ENCODE measurements around the gene CELF5.
"Not testable (repeated sequence)": the region's sequence is repeated elsewhere in the genome, so short reads cannot be mapped to it uniquely, and the experiment has no call there.

The CELF5 gene

DNA sequence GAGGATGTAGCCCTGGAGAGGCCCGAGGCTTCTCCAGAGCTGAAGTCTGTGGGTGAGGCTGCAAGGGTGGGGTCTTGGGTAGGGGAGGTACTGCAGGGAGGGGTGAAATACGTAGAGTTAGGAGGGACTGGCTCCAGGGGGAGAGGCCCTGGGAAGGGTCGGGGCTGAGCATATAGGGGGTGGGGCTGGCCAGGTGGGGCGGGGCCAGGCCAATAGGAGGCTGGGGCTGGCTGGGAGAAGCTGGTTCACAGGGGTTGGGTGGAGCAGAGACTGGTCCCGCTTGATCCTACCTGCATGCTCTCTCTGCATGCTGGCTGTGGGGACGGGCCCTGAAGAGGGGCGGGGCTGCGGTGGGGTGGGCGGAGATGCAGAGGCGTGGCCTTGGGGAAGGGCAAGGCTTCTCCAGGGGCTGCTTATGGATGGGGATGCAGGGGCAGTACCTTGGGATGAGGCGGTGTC is 51.9 kb downstream of the CELF5 start:
- DNase-seq = peak; percentile 78

DNA sequence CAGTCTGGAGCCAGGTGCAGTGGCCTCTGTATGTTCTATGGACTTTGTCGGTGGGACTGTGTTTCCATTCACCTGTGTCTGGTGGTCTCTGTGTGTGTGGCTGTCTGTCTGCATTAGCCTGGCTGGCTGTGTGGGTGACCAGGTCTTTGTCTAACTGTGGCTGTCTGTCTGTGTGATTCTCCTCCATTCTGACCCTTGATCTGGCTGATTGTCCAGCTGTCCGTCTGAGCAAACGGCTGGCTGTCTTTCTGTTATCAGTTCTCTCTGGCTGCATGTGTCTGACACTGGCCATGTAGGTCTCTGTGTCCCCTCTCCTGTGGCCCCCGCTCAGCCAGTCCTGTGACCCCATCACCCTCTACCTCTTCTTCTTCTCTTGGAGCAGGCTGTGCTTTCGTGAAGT is 53.2 kb downstream of the CELF5 start:
- DNase-seq = no peak

DNA sequence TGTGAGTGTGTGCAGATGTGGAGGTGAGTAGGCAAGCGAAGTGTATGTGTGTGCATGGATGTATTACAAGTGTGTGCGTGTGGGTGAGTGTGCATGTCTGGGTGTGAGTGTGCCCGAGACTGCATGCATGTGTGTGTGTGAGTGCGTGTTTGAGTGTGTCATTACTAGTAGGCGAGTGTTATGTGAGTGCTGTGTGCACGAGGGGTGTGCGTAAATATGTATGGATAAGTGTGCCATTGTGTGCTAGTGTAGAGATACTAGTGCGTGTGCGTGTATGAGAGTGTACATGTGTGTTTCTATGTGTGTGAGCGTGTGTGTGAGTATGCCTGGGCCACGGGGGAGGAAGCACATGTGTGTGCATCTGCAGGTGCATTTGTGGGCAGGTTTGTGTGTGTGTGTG is 53.8 kb downstream of the CELF5 start:
- no peak for DNase-seq

DNA sequence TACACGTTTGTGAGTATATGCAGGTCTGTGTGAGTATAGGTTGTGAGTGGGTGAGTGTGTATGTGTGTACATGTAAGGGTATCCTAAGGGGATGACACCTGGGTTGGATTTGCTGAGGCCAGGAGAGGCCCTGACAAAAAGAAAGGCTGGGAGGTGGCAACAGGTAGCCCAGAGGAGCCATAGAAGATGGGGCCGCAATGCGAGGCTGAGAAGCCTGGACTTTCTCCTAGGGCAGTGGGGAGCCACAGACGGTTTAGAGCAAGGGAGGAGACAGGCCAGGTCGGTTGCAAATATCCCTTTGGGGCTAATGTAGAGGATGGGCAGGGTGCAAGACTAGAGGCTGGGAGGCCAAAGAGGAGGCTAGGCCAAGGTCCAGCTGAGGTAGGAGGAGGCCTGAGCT is 54.3 kb downstream of the CELF5 start:
- no peak for DNase-seq

DNA sequence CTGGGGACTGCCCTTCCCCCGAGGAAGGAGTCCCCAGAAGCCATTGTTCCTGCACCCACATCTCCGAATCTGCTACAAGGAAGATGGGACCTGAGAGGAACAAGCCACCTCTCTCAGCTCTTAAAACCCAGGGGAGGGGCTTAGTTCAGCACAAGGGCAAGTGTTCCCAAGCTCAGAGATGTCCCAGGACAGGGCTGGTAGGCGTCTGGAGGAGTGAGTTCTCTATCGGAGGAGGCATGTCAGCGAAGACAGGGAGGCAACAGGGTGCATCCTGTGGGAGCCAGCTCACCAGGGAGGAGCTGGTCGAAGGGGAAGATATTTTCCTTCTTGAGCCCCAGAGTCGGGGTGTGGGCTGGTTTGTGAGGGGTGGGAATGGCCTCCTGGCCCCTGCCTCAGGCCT is 54.8 kb downstream of the CELF5 start:
- no peak for DNase-seq

DNA sequence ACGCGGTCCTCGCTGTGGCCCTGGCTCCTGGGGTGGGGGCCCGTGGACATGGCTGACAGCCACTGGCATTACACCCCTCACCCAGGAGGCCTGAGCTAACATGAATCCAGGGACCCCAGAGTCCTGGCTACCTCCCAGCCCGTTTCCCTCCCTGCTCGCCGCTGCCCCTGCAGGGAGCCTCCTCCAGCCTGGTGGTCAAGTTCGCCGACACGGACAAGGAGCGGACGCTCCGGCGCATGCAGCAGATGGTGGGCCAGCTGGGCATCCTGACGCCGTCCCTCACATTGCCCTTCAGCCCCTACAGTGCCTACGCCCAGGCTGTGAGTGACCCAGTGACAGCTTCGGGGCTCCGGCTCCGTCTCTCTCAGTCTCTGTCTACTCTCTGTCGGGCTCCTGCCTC is 56.6 kb downstream of the CELF5 start:
- DNase-seq = no peak

DNA sequence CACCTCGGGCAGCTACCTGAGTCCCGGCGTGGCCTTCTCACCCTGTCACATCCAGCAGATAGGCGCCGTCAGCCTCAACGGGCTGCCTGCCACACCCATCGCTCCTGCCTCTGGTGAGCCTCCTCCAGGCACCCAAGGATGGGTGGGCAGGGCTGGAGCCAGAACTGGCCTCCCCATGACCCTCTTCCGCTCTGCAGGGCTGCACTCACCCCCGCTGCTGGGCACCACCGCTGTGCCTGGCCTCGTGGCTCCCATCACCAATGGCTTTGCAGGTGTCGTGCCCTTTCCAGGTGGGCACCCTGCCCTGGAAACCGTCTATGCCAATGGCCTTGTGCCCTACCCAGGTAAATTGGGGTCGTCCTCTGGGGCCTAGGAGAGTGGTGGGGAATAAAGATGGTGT is 57.7 kb downstream of the CELF5 start:
- no peak for DNase-seq

DNA sequence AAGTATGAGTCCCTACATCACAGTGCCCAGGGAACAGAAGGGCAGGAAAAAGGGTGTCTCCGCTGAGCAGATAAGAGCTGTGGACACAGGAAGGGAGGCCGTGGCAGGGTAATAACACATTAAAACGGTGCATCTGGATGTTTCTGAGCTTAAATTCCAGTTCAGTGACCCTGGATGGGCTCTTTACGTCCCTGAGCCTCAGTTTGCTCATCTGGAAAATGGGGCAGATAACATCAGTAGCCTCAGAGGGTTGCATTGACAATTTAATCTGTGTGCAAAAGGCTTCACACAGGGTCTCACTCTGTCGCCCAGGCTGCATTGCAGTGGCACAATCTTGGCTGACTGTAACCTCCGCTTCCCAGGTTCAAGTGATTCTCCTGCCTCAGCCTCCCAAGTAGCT is 58.1 kb downstream of the CELF5 start:
- DNase-seq = no peak

DNA sequence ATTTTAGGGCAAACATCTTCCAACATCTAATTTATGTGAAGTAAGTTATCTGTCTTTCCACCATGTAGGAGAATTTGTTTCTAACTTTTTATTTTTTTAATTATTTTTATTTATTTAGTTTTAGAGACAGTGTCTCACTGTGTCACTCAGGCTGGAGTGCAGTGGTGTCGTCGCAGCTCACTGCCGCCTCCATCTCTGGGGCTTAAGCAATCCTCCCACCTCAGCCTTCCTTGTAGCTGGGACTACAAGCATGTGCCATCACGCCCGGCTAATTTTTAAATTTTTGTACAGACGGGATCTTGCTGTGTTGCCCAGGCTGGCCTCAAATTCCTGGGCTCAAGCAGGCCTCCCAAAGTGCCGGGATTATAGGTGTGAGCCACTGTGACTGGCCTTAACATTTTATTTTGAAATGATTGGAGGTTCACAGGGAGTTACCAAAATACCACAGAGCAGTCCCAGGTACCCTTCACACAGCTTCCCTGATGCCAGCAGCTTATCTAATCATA is 58.8 kb downstream of the CELF5 start:
- no peak for DNase-seq

DNA sequence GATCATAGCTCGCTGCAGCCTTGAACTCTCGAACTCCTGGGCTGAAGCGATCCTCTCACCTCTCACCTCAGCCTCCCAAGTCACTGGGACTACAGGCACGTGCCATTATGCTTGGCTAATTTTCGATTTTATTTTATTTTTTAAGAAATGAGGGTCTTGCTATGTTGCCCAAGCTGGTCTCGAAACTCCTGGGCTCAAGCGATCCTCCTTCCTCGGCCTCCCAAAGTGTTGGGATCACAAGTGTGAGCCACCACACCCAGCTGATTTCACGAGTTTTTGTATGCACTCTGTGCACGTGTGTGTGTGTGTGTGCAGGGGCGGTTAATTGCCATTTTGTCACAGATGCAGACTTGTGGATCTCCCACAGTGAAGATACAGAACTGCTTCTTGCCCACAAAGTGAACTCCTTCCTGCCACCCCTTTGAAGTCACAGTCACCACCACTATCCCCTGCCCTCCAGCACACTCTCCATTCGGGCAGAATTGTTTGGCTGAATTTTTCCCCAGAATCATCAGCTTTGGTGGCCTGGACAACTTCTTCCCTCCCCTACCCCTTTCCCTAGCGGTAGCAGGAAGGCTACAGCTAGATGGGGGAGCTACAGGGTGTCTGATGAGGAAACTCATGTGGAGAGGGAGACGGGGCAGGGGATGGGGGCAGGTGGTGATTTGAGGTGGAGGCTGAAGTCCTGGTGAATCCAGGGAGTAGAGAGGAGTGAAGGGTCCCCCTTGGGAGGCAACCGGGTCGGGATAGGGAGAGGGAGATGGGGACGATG is 59.6 kb downstream of the CELF5 start:
- DNase-seq = no peak

DNA sequence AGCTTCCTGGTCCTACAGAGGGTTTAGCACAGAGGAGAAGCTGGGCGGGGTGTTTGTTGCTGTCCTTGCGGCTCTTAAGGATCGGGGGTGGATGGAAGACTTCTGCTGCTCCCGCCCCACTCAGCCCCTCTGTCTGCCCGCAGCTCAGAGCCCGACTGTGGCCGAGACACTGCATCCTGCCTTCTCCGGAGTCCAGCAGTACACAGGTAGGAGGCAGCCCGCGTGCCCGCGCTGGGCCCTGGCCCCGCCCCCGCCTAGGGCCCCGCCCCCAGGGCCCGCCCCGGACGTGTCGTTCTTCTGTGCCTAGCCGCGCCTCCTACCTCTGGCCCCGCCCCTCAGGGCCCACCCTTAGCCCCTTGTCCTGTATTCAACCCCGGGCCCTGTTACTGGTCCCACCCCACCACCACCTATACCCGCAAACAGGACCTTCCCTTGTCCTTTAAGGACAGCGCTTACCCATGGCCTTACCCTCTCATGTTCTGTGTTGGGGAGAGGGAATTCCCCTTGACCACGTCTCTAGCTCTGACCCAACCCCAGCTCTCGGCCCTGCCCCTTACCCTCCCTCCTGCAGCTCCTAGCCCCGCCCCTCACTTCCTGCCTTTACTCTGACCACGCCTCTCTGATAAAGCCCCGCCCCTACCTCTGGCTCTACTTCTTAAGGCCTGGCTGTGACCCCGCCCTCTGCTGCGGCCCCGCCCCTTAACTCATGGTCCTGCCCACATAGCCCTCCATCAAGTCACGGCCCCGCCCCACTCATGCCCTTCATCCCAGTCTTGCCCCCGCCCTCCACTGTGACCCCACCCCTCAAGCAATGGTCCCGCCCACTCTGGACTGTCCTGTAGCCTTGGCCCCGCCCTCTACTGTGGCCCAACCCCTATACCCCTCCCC is 60.5 kb downstream of the CELF5 start:
- peak; percentile 84 for DNase-seq

DNA sequence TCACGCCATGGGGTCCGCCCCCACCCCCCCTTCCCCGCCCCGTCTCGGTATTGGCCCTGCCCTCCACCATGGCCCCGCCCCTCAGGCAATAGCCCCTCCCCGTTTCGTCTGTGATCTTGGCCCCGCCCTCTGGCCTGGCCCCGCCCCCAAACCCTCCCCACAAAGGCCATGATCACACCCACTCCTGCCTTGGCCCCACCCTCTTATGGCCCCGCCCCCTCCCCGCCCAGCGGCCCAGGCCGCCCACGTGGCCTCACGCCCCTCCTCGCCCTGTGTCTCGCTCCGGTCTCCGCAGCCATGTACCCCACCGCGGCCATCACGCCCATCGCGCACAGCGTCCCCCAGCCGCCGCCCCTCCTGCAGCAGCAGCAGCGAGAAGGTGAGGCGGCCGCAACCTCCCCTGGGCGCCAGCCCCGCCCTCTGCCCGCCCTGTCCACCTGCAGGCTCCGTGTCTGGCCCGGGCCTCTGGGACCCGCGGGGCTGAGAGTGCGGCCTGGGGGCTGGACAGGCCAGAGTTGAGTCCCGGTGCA is 61.3 kb downstream of the CELF5 start:
- peak; percentile 80 for DNase-seq

DNA sequence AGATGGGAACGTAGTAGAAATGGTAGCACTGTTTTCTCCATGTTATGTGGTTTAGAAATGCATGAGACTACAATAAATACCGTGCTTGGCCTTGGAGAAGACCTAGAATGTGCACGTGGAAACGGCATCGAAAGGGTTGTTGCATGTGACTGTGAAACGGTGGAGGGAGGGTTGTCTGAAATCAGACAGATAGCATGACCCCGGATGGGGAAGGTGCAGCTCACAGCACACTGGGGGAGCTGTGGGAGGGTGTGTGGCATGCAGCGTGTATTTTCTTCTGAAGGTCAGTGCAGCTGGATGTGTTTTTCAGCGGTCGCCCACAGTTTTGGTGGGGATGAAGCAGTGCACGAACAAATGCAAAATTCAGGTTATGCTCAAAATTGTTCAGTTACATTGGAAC is 63.4 kb downstream of the CELF5 start:
- DNase-seq = no peak

DNA sequence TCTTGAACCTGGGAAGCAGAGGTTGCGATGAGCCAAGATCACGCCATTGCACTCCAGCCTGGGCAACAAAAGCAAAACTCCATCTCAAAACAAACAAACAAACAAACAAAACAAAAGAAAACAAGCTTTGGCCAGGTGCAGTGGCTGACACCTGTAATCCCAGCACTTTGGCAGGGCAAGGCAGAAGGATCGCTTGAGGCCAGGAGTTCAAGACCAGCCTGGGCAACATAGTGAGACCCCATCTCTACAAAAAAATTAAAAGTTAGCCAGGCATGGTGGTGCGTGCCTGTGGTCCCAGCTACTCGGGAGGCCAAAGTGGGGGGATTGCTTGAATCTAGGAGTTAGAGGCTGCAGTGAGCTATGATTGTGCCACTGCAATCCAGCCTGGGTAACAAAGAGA is 64.0 kb downstream of the CELF5 start:
- not testable (repeated sequence) for DNase-seq

DNA sequence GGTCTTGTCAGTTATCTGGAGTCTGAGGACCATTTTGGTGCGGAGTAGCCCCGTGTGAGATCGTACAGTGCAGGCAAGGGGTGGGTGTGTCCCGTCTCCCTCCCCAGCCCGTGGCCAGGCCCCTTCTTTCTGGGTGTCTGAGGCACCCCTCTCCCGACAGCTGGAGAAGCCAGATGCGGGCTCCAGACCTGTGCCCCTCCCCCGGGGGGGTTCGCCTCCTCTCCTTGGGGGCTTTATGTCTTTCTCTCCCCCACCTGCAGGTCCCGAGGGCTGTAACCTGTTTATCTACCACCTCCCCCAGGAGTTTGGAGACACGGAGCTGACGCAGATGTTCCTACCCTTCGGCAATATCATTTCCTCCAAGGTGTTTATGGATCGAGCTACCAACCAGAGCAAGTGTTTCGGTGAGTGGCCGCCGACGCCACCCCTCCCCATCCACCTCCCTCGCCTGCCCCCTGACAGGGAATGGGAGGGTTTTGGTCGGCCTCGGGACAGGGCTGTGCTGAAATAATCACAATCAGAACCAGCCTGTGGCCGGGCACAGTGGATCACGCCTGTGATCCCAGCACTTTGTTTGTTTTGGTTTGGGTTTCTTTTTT is 65.6 kb downstream of the CELF5 start:
- no peak for DNase-seq

DNA sequence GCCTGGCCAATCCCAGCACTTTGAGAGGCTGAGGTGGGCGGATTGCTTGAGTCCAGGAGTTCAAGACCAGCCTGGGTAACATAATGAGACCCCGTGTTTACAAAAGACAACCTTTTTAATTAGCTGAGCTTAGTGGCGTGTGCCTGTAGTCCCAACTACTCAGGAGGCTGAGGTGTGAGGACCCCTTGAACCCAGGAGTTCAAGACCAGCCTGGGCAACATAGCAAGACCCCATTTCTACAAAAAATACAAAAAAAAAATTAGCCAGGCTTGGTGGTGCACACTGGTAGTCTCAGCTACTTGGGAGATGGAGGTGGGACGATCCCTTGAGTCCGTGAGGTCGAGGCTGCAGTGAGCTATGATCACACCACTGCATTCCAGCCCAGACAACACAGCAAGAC is 66.4 kb downstream of the CELF5 start:
- DNase-seq = not testable (repeated sequence)

DNA sequence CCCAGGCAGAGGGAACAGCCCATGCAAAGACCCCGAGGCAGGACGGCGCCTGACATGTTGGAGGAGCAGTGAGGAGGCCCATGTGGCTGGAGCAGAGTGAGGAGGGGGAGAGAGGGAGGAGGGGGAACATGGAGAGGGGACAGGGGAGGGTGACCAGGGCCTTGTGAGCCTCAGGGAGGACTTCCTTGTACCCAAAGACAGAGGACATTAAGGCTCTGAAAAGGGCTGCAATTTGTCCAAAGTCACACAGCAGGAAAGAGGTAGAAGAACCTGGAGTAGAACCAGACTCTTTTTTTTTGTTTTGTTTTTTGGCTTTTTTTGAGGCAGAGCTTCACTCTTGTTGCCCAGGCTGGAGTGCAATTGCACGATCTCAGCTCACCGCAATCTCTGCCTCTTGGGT is 67.2 kb downstream of the CELF5 start:
- DNase-seq = no peak

DNA sequence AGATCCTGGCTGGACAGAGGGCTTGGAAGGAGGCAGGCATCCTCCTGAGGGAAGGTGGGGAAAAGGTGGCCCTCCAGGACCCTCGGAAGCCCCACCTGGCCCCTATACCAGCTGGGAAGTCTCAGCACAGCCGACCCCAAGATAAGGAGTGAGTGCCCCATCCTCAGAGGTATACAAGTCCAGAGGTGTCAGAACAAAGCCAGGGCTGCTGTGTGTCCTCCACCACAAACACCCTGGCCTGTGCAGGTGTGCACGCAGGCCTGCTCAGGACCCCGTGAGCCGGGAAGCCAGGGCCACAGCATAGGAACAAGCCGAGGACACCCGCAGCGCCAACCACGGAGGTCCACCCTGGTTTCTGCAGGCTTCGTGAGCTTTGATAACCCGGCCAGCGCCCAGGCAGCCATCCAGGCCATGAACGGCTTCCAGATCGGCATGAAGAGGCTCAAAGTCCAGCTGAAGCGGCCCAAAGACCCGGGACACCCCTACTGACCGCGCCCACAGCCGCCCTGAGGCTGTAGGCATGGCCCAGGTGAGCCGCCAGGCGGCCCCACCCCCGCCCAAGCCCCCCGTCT is 68.6 kb downstream of the CELF5 start:
- no peak for DNase-seq

DNA sequence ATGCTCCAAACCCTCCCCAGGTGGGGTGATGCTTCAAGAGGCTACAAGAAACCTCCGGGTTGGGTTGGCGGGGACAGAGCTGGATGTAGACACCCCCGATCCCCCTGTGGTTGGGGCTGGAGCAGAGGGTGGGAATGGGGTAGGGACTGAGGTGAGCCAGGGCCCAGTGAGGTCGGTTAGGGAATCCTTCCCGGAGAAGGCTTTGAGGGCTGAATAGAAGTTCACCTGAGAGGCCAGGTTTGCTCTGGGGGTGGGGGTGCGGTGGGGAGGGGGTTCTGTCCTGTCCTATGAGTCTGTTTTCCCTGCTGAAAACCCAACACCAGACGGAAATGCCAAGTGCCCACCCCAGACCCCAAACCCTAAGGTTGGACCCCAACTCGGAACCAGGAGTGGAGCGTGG is 69.1 kb downstream of the CELF5 start:
- DNase-seq = no peak

DNA sequence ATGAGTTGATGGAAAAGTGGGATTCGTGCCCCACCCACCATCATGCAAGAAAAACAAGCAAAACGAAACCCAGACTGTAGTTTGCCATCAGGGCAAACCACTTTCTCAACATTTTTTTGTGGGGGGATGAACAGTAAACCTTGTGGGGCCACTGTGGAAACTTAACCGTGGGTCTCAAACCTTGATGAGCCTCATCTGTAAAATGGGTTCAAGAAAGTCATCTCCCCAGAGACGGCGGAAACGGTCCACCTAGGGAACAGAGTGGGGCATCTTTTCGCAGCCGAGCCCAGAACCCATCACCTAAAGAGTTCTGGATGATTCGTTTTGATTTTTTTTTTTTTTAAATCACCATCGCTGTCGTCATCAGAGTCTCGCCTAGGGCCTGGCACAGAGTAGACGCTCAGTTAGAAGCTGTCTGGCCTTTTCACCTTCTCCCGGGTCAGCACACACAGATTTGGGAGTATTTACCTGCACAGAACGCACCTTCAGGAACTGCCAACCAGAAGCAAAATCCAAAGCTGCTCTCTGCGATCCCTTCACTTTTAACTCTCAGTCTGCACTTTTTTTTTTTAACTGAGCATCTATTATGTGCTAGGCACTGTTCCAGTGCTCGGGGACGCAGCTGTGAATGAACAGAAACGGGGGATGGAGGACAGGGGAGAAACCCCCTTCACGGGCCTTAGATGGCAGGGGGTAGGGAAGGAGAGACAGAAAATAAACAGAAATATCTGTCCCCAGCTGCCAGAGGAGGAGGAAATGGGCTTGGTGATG is 69.8 kb downstream of the CELF5 start:
- no peak for DNase-seq

DNA sequence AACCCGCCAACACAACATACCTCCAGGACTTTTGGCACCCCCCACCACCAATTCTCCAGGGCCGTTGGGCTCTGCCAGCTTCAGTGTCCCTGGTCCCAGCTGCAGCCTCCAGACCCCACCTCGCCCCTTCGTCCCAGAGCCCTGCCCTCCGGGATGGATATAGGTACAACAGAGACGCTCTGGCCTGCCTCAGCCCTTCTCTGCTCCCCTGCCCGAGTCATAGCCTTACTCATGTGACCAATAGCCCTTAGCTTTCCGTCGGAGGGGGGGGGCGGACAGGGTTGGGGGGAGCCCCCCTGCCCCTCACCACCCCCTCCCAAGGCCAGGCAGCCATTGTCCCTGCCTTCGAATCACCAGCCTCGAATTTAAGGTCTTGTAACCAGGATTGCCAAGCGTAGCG is 71.1 kb downstream of the CELF5 start:
- no peak for DNase-seq

DNA sequence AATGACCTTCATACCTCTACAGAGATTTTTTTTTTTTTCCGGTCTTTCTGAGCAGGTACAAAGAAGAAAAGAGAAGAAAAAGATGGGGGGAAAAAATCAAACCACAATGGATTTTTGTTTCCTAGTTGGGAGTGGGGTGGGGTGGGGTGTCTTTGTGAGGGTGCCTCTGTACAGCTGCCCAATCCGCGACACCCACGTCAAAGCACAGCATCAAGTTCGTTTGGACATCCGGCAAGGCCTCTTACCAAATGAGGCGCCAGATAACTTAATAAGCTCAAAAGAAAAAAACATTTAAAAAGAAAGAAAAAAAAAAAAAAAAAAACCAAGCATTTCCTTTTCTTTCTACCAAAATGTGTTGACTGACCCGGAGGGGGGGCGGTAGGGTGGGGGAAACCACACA is 71.6 kb downstream of the CELF5 start:
- no peak for DNase-seq
